WERI-Rb-1 (cell line): Measurements from ENCODE around the gene CCND2.

ENCODE experiments used
- DNase-seq: peaks from one replicate; pipeline ENCODE4 v3.0.0-alpha.2; 2020
- H3K27ac ChIP-seq: fragments of 250-450 bp; sonication (Bioruptor Pico); 2 replicates; pipeline ENCODE4 v1.5.1; 2020; ENCODE audit warnings: mild to moderate bottlenecking, moderate library complexity
- H3K27me3 ChIP-seq: fragments of 250-450 bp; sonication (Bioruptor Pico); 2 replicates; pipeline ENCODE4 v1.5.1; 2021; ENCODE audit warnings: mild to moderate bottlenecking, low read depth, moderate library complexity; ENCODE audit not compliant: insufficient read depth, severe bottlenecking
- H3K36me3 ChIP-seq: fragments of 250-450 bp; sonication (Bioruptor Pico); 2 replicates; pipeline ENCODE4 v1.5.1; 2020; ENCODE audit warnings: mild to moderate bottlenecking, moderate library complexity
- H3K4me3 ChIP-seq: 2 replicates; pipeline ENCODE4 v1.5.1; 2011; ENCODE audit warnings: low read depth, mild to moderate bottlenecking, control low read depth, low read length
- H3K9me3 ChIP-seq: fragments of 250-450 bp; sonication (Bioruptor Pico); 2 replicates; pipeline ENCODE4 v1.5.1; 2021; ENCODE audit warnings: mild to moderate bottlenecking, moderate library complexity; ENCODE audit not compliant: severe bottlenecking
- TF ChIP-seq, protein P1 (sequence below): IDR thresholded peaks from 2 replicates; pipeline ENCODE4 v1.5.1; 2011; ENCODE audit warnings: low read depth, mild to moderate bottlenecking, control low read depth, inconsistent platforms, low read length

Gene CCND2

DNA sequence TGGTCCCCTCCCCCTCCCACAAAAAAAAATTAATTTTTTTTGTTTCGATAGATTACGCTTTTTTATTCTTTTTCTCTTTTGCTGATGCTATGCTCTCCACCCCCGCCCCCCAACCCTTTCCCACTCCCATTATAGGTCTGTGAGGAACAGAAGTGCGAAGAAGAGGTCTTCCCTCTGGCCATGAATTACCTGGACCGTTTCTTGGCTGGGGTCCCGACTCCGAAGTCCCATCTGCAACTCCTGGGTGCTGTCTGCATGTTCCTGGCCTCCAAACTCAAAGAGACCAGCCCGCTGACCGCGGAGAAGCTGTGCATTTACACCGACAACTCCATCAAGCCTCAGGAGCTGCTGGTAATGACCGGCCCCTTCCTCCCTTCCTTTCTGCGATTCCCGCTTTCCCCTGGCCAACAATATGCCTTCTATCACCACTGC lies 2.3 kb downstream of the CCND2 start:
- no peak overlapping the region for H3K4me3 ChIP-seq
- H3K27ac ChIP-seq, result no peak overlapping the region
- H3K9me3 ChIP-seq, result no peaks in the 10 kb centered on the region
- peaks cover 59% of the 10 kb centered on the region for H3K27me3 ChIP-seq
- H3K36me3 ChIP-seq, result no peaks in the 10 kb centered on the region
- TF ChIP-seq, protein P1, sequence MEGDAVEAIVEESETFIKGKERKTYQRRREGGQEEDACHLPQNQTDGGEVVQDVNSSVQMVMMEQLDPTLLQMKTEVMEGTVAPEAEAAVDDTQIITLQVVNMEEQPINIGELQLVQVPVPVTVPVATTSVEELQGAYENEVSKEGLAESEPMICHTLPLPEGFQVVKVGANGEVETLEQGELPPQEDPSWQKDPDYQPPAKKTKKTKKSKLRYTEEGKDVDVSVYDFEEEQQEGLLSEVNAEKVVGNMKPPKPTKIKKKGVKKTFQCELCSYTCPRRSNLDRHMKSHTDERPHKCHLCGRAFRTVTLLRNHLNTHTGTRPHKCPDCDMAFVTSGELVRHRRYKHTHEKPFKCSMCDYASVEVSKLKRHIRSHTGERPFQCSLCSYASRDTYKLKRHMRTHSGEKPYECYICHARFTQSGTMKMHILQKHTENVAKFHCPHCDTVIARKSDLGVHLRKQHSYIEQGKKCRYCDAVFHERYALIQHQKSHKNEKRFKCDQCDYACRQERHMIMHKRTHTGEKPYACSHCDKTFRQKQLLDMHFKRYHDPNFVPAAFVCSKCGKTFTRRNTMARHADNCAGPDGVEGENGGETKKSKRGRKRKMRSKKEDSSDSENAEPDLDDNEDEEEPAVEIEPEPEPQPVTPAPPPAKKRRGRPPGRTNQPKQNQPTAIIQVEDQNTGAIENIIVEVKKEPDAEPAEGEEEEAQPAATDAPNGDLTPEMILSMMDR, result no peak
- no peak for DNase-seq

DNA sequence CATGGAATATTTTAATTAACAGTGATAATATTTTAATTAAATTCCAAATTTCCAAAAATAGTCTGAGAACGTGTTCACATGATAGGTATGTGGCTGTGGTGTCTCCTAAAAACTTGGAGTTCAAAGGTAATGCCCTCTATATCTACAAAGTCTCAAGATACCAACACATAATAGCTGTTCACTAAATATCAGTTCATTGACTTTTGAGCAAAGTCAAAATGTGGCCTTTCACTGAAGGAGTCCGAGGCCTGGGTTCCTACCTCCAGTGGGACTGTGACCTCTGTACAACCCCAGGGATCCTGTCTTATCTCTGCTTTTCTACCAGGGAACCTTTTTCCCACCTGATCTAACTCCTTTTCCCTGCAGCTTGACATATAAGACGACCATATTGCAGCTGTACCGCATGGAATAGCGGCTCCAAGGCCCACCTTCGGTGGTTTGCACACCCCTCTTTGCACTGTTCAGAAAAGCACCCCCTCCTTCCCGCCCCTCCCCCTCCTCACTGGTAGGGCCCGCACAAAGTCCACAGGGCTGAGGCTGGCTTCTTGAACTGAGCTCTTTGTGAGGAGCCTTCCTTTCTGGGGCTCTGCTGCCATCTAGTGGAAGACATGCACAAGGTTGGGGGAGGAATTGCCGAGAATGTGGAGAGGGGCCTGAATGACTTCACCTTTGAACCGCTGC lies 3.1 kb downstream of the CCND2 start:
- H3K36me3 ChIP-seq, result no peaks in the 10 kb centered on the region
- H3K4me3 ChIP-seq, result no peak overlapping the region
- TF ChIP-seq, protein P1, result peak; percentile 81
- DNase-seq, result peak; percentile 86
- no peak overlapping the region for H3K27ac ChIP-seq
- no peaks in the 10 kb centered on the region for H3K9me3 ChIP-seq
- peaks cover 51% of the 10 kb centered on the region for H3K27me3 ChIP-seq

DNA sequence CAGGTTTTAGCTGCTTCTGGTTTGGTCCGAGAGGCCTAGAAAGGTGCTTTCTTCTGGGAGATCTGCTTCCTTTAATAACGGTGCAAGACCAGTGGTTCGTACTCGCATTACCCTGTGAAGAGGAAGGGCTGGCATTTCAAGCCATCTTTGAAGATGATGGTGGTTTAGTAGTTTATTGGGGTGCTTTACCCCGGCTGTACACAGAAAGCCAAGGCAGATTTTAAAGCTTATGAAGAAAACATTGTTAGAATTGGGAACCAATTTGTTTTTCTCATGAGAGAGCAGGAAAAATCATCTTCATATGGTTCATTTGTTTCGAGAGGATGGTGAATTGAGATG lies 3.6 kb downstream of the CCND2 start:
- H3K36me3 ChIP-seq, result no peaks in the 10 kb centered on the region

DNA sequence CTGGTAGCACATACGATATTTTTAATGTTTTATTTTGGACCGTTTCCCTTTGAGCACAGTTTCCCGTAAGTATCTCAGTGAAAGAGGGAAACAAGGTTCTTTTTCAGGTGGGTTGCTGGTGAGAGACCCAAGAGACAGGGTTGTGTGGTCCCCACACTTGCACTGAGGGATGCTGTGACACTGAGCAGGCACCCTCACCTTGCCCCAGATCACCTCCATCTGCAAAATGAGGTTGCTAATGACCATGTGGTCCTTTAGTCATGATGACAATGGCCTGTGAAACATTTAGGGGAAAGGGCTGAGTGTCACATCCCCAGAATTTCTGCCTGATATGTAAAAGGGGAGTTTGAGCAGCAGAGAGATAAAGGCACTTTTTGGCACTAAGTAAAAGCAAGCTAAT lies 4.3 kb downstream of the CCND2 start:
- Histone ChIP-seq H3K9me3 (no peaks in the 10 kb centered on the region), H3K27ac (no peak overlapping the region), H3K4me3 (no peak overlapping the region), H3K36me3 (no peaks in the 10 kb centered on the region), H3K27me3 (peaks cover 39% of the 10 kb centered on the region)
- TF ChIP-seq, protein P1, result no peak
- DNase-seq, result no peak

More for the DNA sequence above, 3.6 kb downstream of the CCND2 start:
- no peak overlapping the region for H3K4me3 ChIP-seq
- H3K9me3 ChIP-seq, result no peaks in the 10 kb centered on the region
- H3K27ac ChIP-seq, result no peak overlapping the region
- DNase-seq, result no peak
- TF ChIP-seq, protein P1, result no peak
- peaks cover 46% of the 10 kb centered on the region for H3K27me3 ChIP-seq

DNA sequence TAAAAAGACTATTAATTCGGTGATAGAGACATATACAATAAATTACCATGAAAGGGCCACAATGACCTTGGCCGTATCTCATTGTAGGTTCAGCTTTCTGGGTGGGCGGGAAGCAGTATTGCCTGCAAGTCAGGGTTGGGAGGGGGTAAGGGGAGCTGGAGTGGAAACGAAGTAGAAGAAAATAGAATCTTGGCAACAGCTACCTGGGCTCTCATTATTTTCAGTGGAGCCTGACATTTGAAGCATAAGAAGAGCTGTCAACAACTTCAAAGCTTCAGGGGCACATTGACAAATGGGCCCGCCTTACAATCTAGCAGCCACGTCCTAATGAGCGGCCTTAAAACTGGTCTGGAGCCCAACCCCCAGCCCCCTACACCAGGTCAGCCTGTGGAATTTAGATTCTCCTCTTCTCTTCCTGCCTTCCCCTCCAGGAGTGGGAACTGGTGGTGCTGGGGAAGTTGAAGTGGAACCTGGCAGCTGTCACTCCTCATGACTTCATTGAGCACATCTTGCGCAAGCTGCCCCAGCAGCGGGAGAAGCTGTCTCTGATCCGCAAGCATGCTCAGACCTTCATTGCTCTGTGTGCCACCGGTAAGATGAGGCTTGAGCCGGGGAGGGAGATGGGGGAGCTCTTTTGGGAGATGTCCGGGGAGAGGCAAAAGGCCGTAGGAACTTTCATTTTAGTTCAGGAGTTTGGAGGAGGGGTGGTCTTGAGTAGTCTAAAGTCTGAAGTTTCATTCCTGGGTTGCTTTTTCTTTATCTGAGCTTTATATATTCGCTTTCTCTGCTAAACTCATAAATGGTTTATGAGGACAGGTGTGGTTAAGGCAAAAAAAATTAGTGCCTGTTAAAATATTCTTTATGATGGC lies 5.0 kb downstream of the CCND2 start:
- Histone ChIP-seq H3K27ac (no peak overlapping the region), H3K4me3 (no peak overlapping the region), H3K27me3 (peaks cover 32% of the 10 kb centered on the region), H3K9me3 (no peaks in the 10 kb centered on the region), H3K36me3 (no peaks in the 10 kb centered on the region)
- TF ChIP-seq, protein P1, result no peak
- DNase-seq, result no peak
